H1 (cell line): ENCODE data around the gene COL19A1. TPM values are rescaled to one million over a fixed set of nuclear protein-coding genes. Genes with fewer than 3 reads are reported as not detected.

Source experiments
- CTCF ChIA-PET: fragments of 300-600 bp; sonication (Branson Sonifier 250); formaldehyde crosslinking; loops from one replicate; lab custom pipeline; 2021; ENCODE audit not compliant: partially characterized antibody; lab: Charles Lee
- POLR2A ChIA-PET: fragments of 300-600 bp; sonication (Branson Sonifier 250); formaldehyde crosslinking; loops from one replicate; lab custom pipeline; 2021; ENCODE audit warnings: inconsistent platforms; ENCODE audit not compliant: partially characterized antibody; lab: Charles Lee
- DNase-seq, 2 experiments: peaks; one replicate each; pipeline versions ENCODE4 v3.0.0 to v3.0.0-alpha.2; 2010 to 2022; ENCODE audit warnings: low spot score in 2 of 2, low read depth in 1 of 2, mixed read lengths in 1 of 2
- FAIRE-seq: peaks from 2 replicates; lab custom pipeline; 2011; peaks lifted over from hg19 to GRCh38; lab: Jason Lieb, UNC
- H2AFZ ChIP-seq: 2 replicates; pipeline ENCODE4 v1.8.1; 2012; ENCODE audit warnings: low read length, inconsistent platforms
- H2AK5ac ChIP-seq: 2 replicates; pipeline ENCODE4 v1.6.1; 2013; ENCODE audit warnings: low read depth, low read length
- H2BK120ac ChIP-seq: replicated peaks from 2 replicates; pipeline ENCODE3; 2013; ENCODE audit warnings: low read depth, low read length, inconsistent platforms
- H2BK12ac ChIP-seq: 2 replicates; pipeline ENCODE4 v1.6.1; 2013; ENCODE audit warnings: low read depth, low read length
- H2BK15ac ChIP-seq: 2 replicates; pipeline ENCODE4 v1.6.1; 2013; ENCODE audit warnings: low read length
- H2BK20ac ChIP-seq: 2 replicates; pipeline ENCODE4 v1.6.1; 2013; ENCODE audit warnings: low read length
- H2BK5ac ChIP-seq: 2 replicates; pipeline ENCODE4 v1.6.1; 2013; ENCODE audit warnings: low read depth, low read length
- H3K14ac ChIP-seq: 2 replicates; pipeline ENCODE4 v1.6.1; 2013; ENCODE audit warnings: inconsistent platforms; ENCODE audit not compliant: insufficient read length
- H3K18ac ChIP-seq: 2 replicates; pipeline ENCODE4 v1.6.1; 2013; ENCODE audit warnings: low read length; ENCODE audit errors: extremely low read depth
- H3K23ac ChIP-seq: 2 replicates; pipeline ENCODE4 v1.6.1; 2013; ENCODE audit warnings: inconsistent platforms; ENCODE audit not compliant: insufficient read length
- H3K23me2 ChIP-seq: 2 replicates; pipeline ENCODE4 v1.6.1; 2013; ENCODE audit warnings: low read depth, low read length
- H3K27ac ChIP-seq: 2 replicates; pipeline ENCODE4 v1.6.1; 2011; ENCODE audit warnings: low read depth, low read length, inconsistent platforms
- H3K27me3 ChIP-seq, 4 experiments: replicated peaks in 1 of 4; 1 replicate in 1 of 4; 2 replicates in 3 of 4; pipeline versions ENCODE4 v1.6.1 to v1.8.1; 2011 to 2013; ENCODE audit warnings: low read length in 3 of 4, mild to moderate bottlenecking in 3 of 4, inconsistent platforms in 2 of 4, mixed read lengths in 2 of 4, moderate library complexity in 1 of 4; ENCODE audit not compliant: control insufficient read depth in 3 of 4, insufficient read depth in 3 of 4; ENCODE audit errors: extremely low read depth in 1 of 4
- H3K36me3 ChIP-seq, 4 experiments: 2 replicates each; pipeline versions ENCODE4 v1.6.1 to v1.8.1; 2011 to 2013; ENCODE audit warnings: mild to moderate bottlenecking in 4 of 4, low read length in 3 of 4, moderate library complexity in 2 of 4, control low read depth in 1 of 4, inconsistent platforms in 1 of 4; ENCODE audit not compliant: insufficient read depth in 4 of 4, control insufficient read depth in 2 of 4
- H3K4ac ChIP-seq: replicated peaks from 2 replicates; pipeline ENCODE3; 2013; ENCODE audit warnings: low read length, low read depth, mixed read lengths, inconsistent platforms; ENCODE audit not compliant: insufficient read length
- H3K4me1 ChIP-seq, 4 experiments: replicated peaks in 1 of 4; 1 replicate in 1 of 4; 2 replicates in 3 of 4; pipeline versions ENCODE4 v1.6.1 to v1.8.1; 2011 to 2013; ENCODE audit warnings: low read length in 3 of 4, inconsistent platforms in 2 of 4, mixed read lengths in 1 of 4; ENCODE audit not compliant: insufficient read depth in 4 of 4, control insufficient read depth in 3 of 4
- H3K4me2 ChIP-seq, 2 experiments: 2 replicates each; pipeline versions ENCODE4 v1.6.1 to v1.8.1; 2011 to 2013; ENCODE audit warnings: low read depth in 2 of 2, low read length in 2 of 2, control low read depth in 1 of 2, inconsistent platforms in 1 of 2, mild to moderate bottlenecking in 1 of 2; ENCODE audit not compliant: insufficient read depth in 1 of 2
- H3K4me3 ChIP-seq, 4 experiments: fragments of 200-600, 300-600 bp in 1 of 4; sonication (generic), shearing (Covaris generic), sonication (Bioruptor Twin) in 1 of 4; 2 replicates each; pipeline versions ENCODE4 v1.5.1 to v1.8.1; 2011 to 2016; ENCODE audit warnings: low read length in 4 of 4, low read depth in 3 of 4, control low read depth in 2 of 4, inconsistent platforms in 2 of 4, mild to moderate bottlenecking in 2 of 4, mixed read lengths in 1 of 4, moderate library complexity in 1 of 4; ENCODE audit not compliant: insufficient read depth in 2 of 4; ENCODE audit errors: extremely low read depth in 1 of 4
- H3K56ac ChIP-seq: replicated peaks from 2 replicates; pipeline ENCODE3; 2013; ENCODE audit warnings: low read depth, mild to moderate bottlenecking, mixed read lengths, low read length, inconsistent platforms; ENCODE audit not compliant: insufficient read length
- H3K79me1 ChIP-seq: 2 replicates; pipeline ENCODE4 v1.6.1; 2013; ENCODE audit warnings: low read depth, low read length, control low read depth
- H3K79me2 ChIP-seq, 2 experiments: 2 replicates each; pipeline versions ENCODE4 v1.6.1 to v1.8.1; 2012 to 2013; ENCODE audit warnings: low read length in 2 of 2, mild to moderate bottlenecking in 2 of 2, inconsistent platforms in 1 of 2; ENCODE audit not compliant: insufficient read depth in 2 of 2, control insufficient read depth in 1 of 2
- H3K9ac ChIP-seq, 4 experiments: replicated peaks in 1 of 4; 1 replicate in 1 of 4; 2 replicates in 3 of 4; pipeline versions ENCODE4 v1.6.1 to v1.8.1; 2011 to 2013; ENCODE audit warnings: low read depth in 3 of 4, low read length in 3 of 4, control low read depth in 2 of 4, mild to moderate bottlenecking in 2 of 4, moderate library complexity in 2 of 4, inconsistent platforms in 1 of 4; ENCODE audit errors: extremely low read depth in 1 of 4
- H3K9me3 ChIP-seq, 2 experiments: 2 replicates each; pipeline versions ENCODE4 v1.6.1 to v1.8.1; 2012 to 2013; ENCODE audit warnings: mild to moderate bottlenecking in 2 of 2, moderate library complexity in 2 of 2, control low read depth in 1 of 2, inconsistent platforms in 1 of 2, low read depth in 1 of 2, low read length in 1 of 2, mixed read lengths in 1 of 2; ENCODE audit not compliant: insufficient read depth in 2 of 2
- H4K20me1 ChIP-seq, 2 experiments: replicated peaks in 1 of 2; 2 replicates each; pipeline versions ENCODE3 to v1.8.1; 2011 to 2013; ENCODE audit warnings: inconsistent platforms in 2 of 2, low read length in 2 of 2, mild to moderate bottlenecking in 1 of 2; ENCODE audit not compliant: insufficient read depth in 2 of 2, control insufficient read depth in 1 of 2
- H4K5ac ChIP-seq: 2 replicates; pipeline ENCODE4 v1.6.1; 2013; ENCODE audit warnings: low read length, low read depth, mixed read lengths, inconsistent platforms; ENCODE audit not compliant: insufficient read length
- H4K8ac ChIP-seq: 2 replicates; pipeline ENCODE4 v1.8.0; 2013; ENCODE audit warnings: mild to moderate bottlenecking, moderate library complexity, low read length, inconsistent platforms; ENCODE audit not compliant: insufficient read depth; ENCODE audit errors: extremely low read depth
- H4K91ac ChIP-seq: replicated peaks from 2 replicates; pipeline ENCODE3; 2013; ENCODE audit warnings: low read length, mixed read lengths, inconsistent platforms; ENCODE audit not compliant: insufficient read length
- BACH1 ChIP-seq: IDR thresholded peaks from 2 replicates; pipeline ENCODE4 v1.6.1; 2012; ENCODE audit warnings: low read length, improper control_type of control experiment
- HDAC2 ChIP-seq, 2 experiments: fragments of 300-600 bp in 1 of 2; sonication (generic) in 1 of 2; IDR thresholded peaks; 2 replicates each; pipeline ENCODE4 v1.6.1; 2011 to 2012; ENCODE audit warnings: low read depth in 2 of 2, low read length in 2 of 2, mild to moderate bottlenecking in 2 of 2, moderate library complexity in 2 of 2, borderline replicate concordance in 1 of 2, inconsistent platforms in 1 of 2
- KDM1A ChIP-seq: fragments of 200-600, 300-600 bp; sonication (generic); IDR thresholded peaks from 2 replicates; pipeline ENCODE4 v1.7.1; 2016; ENCODE audit warnings: mild to moderate bottlenecking, low read length, borderline replicate concordance
- KDM5A ChIP-seq: fragments of 200-600 bp; IDR thresholded peaks from 2 replicates; pipeline ENCODE4 v1.7.1; 2012; ENCODE audit warnings: mild to moderate bottlenecking, low read length, inconsistent platforms, mixed read lengths
- SIRT6 ChIP-seq: IDR thresholded peaks from one replicate; pipeline ENCODE4 v1.7.1; 2012; ENCODE audit warnings: low read length, inconsistent platforms
- TCF12 ChIP-seq: IDR thresholded peaks from 2 replicates; pipeline ENCODE4 v1.6.1; 2011; ENCODE audit warnings: low read depth, mild to moderate bottlenecking, low read length
- TEAD4 ChIP-seq: IDR thresholded peaks from 2 replicates; pipeline ENCODE4 v1.6.1; 2012; ENCODE audit warnings: low read depth, low read length, inconsistent platforms, mixed read lengths
- WGBS, 2 experiments: shearing (Covaris generic) in 1 of 2; methylation state at CpG; one replicate each; pipeline versions ENCODE4 v1.1.6 to v1.1.7; 2013 to 2015; ENCODE audit warnings: low lambda C conversion rate in 2 of 2, mixed read lengths in 2 of 2, inconsistent platforms in 1 of 2, low coverage in 1 of 2, missing lambda C conversion rate in 1 of 2; ENCODE audit not compliant: insufficient replicate concordance in 2 of 2, insufficient coverage in 1 of 2, insufficient read length in 1 of 2; ENCODE audit errors: extremely low coverage in 1 of 2, missing lambda C conversion rate in 1 of 2; 5-methylcytosine and 5-hydroxymethylcytosine counted together
- polyA plus RNA-seq, 7 experiments: library from polyadenylated mRNA; depleted of rRNA in 3 of 7; stranded (reverse) in 5 of 7; unstranded in 2 of 7; fragments of >200 nt in 5 of 7; fragments of 200-250 nt in 2 of 7; gene quantifications; 1 replicate in 5 of 7; 2 replicates in 1 of 7; 4 replicates in 1 of 7; pipeline versions ENCODE4 v1.2.1 to v1.2.3, GENCODE V29; 2011 to 2013; ENCODE audit warnings: missing spikeins in 2 of 7, mixed read lengths in 2 of 7
- total RNA-seq: library from RNA; stranded (reverse); fragmentation: NEBNext Ultra II Directional; extraction: Animal tissue kit (Norgen Biotek cat#: 25700); gene quantifications from 2 replicates; pipeline ENCODE4 v1.2.1, GENCODE V29; 2021

COL19A1 gene
- total and polyA plus RNA-seq, 2 of the 8 experiments (the other 6 are each of a cell fraction or from before 2014, with no cell fraction given), result not detected

DNA sequence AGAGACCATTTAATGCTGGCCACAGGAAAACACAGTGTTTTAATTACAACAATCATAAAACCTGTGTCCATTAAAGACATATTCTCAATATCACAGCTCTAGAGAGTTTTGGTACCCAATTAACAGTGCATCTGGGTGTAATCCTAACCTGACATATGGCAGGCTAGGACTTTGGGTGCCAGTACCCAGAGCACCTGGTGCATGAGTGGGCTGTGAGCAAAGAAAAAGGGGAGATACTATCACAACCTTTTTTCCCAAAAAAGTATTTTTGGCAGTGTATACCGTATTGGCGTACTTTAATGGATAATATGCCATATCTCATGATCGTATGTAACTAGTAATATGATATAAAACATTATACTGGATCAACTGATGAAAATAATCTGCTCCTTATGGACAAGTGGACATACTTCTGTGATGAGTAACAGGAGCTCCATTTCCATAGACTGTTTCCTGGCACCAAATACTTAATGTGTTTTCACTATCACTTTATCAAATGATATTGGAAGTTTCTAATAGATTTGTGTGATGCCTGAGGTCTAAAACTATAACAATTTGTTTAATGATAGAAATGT lies 91.7 kb downstream of the COL19A1 start:
- Histone ChIP-seq H4K8ac (no peak overlapping the region), H2BK15ac (no peak overlapping the region), H3K9me3 (no peaks in the 10 kb centered on the region), H2BK12ac (no peak overlapping the region), H3K18ac (no peak overlapping the region), H2BK5ac (no peak overlapping the region), H3K14ac (no peak overlapping the region), H4K20me1 (no peaks in the 10 kb centered on the region), H2BK120ac (no peak overlapping the region), H3K23ac (no peak overlapping the region), H2AFZ (no peak overlapping the region), H4K5ac (no peak overlapping the region), H3K4me3 (no peak overlapping the region), H3K4me2 (no peak overlapping the region), H3K4ac (no peak overlapping the region), H3K27me3 (no peaks in the 10 kb centered on the region), H3K23me2 (no peaks in the 10 kb centered on the region), H2BK20ac (no peak overlapping the region), H3K79me2 (no peaks in the 10 kb centered on the region), H3K36me3 (no peaks in the 10 kb centered on the region), H3K9ac (no peak overlapping the region), H4K91ac (no peak overlapping the region), H2AK5ac (no peak overlapping the region), H3K56ac (no peak overlapping the region), H3K79me1 (no peaks in the 10 kb centered on the region), H3K4me1 (no peaks in the 10 kb centered on the region), H3K27ac (no peak overlapping the region)
- TF ChIP-seq SIRT6 (no peak), HDAC2 (IDR thresholded peaks at IDR 0.05; ENCODE audit: borderline replicate concordance in 1 of 2, low read depth in 2 of 2, low read length in 2 of 2) (no peak), KDM1A (no peak), TEAD4 (no peak), KDM5A (no peak), BACH1 (no peak), TCF12 (no peak)
- ChIA-PET CTCF (no interaction called here), POLR2A (no interaction called here)
- DNase-seq (no peak), FAIRE-seq (no peak)
- 98% methylated on average over 3 of the region's 3 CpGs; no CpG with 5 or more reads in 1 of the 2 experiments for WGBS, 2 experiments
